Panc1 (cell line): Measurements from ENCODE around the gene RGS10. TPM values are rescaled to one million over a fixed set of nuclear protein-coding genes. Genes with fewer than 3 reads are reported as not detected.

ENCODE experiments used
- ATAC-seq: fragments of 200-7000 bp; cut with Tn5 transposase; 2 replicates; pipeline ENCODE4 v1.9.1; 2020; ENCODE audit warnings: mild to moderate bottlenecking, moderate library complexity
- BruUV-seq: library from RNA; stranded (reverse); fragments of 400-500 nt; replicated peaks from 2 replicates; lab custom pipeline; 2021; lab: Mats Ljungman, UMichigan
- CTCF ChIA-PET: fragments of 300-600 bp; sonication (Branson Sonifier 250); formaldehyde crosslinking; loops from one replicate; lab custom pipeline; 2022; ENCODE audit warnings: antibody characterized with exemption; lab: Charles Lee
- POLR2A ChIA-PET: fragments of 300-600 bp; sonication (Branson Sonifier 250); formaldehyde crosslinking; loops from one replicate; lab custom pipeline; 2022; ENCODE audit warnings: antibody characterized with exemption; lab: Charles Lee
- DNase-seq: peaks from one replicate; pipeline ENCODE4 v3.0.0-alpha.2; 2010; ENCODE audit warnings: low read depth, low spot score
- H3K27ac ChIP-seq: 2 replicates; pipeline ENCODE4 v1.5.1; 2011; ENCODE audit warnings: mild to moderate bottlenecking, low read length, inconsistent platforms
- H3K27me3 ChIP-seq: fragments of 200-500 bp; sonication (Bioruptor generic); 2 replicates; pipeline ENCODE4 v1.6.0; 2014; ENCODE audit warnings: low read length, inconsistent platforms; ENCODE audit not compliant: control insufficient read depth, insufficient read depth
- H3K36me3 ChIP-seq: fragments of 200-500 bp; sonication (Bioruptor generic); 2 replicates; pipeline ENCODE4 v1.5.1; 2014; ENCODE audit warnings: inconsistent platforms, mild to moderate bottlenecking, low read length, moderate library complexity; ENCODE audit not compliant: control insufficient read depth, insufficient read depth
- H3K4me1 ChIP-seq: 2 replicates; pipeline ENCODE4 v1.5.1; 2011; ENCODE audit warnings: inconsistent platforms, mild to moderate bottlenecking, low read length, moderate library complexity; ENCODE audit not compliant: control insufficient read depth, insufficient read depth
- H3K4me3 ChIP-seq, 2 experiments: 2 replicates each; pipeline ENCODE4 v1.5.1; 2011 to 2012; ENCODE audit warnings: low read depth in 2 of 2, low read length in 2 of 2, mild to moderate bottlenecking in 2 of 2, inconsistent platforms in 1 of 2, moderate library complexity in 1 of 2
- H3K9me3 ChIP-seq: fragments of 200-500 bp; sonication (Bioruptor generic); 2 replicates; pipeline ENCODE4 v1.5.1; 2014; ENCODE audit warnings: low read depth, mild to moderate bottlenecking, inconsistent platforms, low read length, moderate library complexity; ENCODE audit not compliant: control insufficient read depth, insufficient read depth
- POLR2AphosphoS5 ChIP-seq: IDR thresholded peaks from 2 replicates; pipeline ENCODE4 v1.6.1; 2012; ENCODE audit warnings: mild to moderate bottlenecking, low read depth, low read length, moderate library complexity
- SIN3A ChIP-seq: IDR thresholded peaks from 2 replicates; pipeline ENCODE4 v1.6.1; 2012; ENCODE audit warnings: low read depth, mild to moderate bottlenecking, low read length, moderate library complexity, borderline replicate concordance; ENCODE audit not compliant: insufficient read depth
- TCF7L2 ChIP-seq: IDR thresholded peaks from 2 replicates; pipeline ENCODE4 v1.6.1; 2011; ENCODE audit warnings: mild to moderate bottlenecking, low read depth, low read length, inconsistent platforms
- in situ Hi-C: cut with HindIII; loops from 2 replicates; pipeline ENCODE4 v1.10.0; 2016; ENCODE audit warnings: low sequenced_read_pairs, low pct_unique_long_range_greater_than_20kb
- intact Hi-C: fragments of 100-400 bp; cut with micrococcal nuclease; formaldehyde crosslinking; loops from one replicate; pipeline ENCODE4 v1.10.0; 2022; ENCODE audit not compliant: unreplicated experiment
- total RNA-seq: library from RNA; stranded (reverse); gene quantifications from one replicate; pipeline ENCODE4 v1.2.1, GENCODE V29; 2021; ENCODE audit not compliant: unreplicated experiment
- TF ChIP-seq, protein P1 (sequence below): fragments of 450-650 bp; IDR thresholded peaks from 2 replicates; pipeline ENCODE4 v1.5.1; 2017; ENCODE audit warnings: mild to moderate bottlenecking
- TF ChIP-seq, protein P2 (sequence below), 2 experiments: IDR thresholded peaks; 2 replicates each; pipeline ENCODE4 v1.6.1; 2011 to 2012; ENCODE audit warnings: low read depth in 2 of 2, control low read depth in 1 of 2, low read length in 1 of 2, mild to moderate bottlenecking in 1 of 2, moderate library complexity in 1 of 2; ENCODE audit not compliant: insufficient read depth in 1 of 2

Gene RGS10
- total RNA-seq, 1 experiment from 2014 or later, result 68.6 TPM

DNA sequence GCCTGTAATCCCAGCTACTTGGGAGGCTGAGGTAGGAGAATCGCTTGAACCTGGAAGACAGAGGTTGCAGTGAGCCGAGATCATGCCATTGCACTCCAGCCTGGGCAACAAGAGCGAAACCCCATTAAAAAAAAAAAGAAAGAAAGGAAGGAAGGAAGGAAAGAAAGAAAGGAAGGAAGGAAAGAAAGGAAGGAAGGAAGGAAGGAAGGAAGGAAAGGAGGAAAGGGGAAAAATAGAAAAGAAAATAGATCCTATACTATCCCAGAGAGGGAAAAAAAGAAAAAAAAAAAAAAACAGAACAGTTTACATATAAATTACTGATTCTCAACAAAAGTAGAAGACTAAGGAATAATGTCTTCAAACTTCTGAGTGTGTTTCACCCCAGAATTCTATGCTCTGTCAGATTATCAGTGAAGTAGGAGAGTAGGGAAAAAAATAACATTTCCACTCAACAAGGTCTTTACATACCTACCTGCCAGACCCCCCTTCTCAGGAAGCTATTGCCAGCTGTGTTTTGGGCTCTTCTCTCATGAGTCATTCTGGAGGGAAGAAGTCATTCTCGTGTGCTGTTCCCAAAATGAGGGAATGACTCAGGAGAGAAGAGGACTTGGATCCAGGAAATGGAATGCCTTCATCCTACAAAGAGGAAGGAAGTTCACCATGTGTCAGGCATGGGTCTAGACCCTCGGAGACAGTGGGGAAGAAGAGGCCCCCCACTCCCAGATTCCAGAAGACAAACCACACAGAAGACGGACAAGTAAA lies 20.9 kb downstream of the RGS10 start:
- TF ChIP-seq POLR2AphosphoS5 (no peak), SIN3A (no peak), TCF7L2 (no peak)
- TF ChIP-seq, protein P1, sequence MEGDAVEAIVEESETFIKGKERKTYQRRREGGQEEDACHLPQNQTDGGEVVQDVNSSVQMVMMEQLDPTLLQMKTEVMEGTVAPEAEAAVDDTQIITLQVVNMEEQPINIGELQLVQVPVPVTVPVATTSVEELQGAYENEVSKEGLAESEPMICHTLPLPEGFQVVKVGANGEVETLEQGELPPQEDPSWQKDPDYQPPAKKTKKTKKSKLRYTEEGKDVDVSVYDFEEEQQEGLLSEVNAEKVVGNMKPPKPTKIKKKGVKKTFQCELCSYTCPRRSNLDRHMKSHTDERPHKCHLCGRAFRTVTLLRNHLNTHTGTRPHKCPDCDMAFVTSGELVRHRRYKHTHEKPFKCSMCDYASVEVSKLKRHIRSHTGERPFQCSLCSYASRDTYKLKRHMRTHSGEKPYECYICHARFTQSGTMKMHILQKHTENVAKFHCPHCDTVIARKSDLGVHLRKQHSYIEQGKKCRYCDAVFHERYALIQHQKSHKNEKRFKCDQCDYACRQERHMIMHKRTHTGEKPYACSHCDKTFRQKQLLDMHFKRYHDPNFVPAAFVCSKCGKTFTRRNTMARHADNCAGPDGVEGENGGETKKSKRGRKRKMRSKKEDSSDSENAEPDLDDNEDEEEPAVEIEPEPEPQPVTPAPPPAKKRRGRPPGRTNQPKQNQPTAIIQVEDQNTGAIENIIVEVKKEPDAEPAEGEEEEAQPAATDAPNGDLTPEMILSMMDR, result no peak
- TF ChIP-seq, protein P2, sequence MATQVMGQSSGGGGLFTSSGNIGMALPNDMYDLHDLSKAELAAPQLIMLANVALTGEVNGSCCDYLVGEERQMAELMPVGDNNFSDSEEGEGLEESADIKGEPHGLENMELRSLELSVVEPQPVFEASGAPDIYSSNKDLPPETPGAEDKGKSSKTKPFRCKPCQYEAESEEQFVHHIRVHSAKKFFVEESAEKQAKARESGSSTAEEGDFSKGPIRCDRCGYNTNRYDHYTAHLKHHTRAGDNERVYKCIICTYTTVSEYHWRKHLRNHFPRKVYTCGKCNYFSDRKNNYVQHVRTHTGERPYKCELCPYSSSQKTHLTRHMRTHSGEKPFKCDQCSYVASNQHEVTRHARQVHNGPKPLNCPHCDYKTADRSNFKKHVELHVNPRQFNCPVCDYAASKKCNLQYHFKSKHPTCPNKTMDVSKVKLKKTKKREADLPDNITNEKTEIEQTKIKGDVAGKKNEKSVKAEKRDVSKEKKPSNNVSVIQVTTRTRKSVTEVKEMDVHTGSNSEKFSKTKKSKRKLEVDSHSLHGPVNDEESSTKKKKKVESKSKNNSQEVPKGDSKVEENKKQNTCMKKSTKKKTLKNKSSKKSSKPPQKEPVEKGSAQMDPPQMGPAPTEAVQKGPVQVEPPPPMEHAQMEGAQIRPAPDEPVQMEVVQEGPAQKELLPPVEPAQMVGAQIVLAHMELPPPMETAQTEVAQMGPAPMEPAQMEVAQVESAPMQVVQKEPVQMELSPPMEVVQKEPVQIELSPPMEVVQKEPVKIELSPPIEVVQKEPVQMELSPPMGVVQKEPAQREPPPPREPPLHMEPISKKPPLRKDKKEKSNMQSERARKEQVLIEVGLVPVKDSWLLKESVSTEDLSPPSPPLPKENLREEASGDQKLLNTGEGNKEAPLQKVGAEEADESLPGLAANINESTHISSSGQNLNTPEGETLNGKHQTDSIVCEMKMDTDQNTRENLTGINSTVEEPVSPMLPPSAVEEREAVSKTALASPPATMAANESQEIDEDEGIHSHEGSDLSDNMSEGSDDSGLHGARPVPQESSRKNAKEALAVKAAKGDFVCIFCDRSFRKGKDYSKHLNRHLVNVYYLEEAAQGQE (IDR thresholded peaks at IDR 0.05; ENCODE audit: insufficient read depth in 1 of 2, low read depth in 2 of 2, low read length in 1 of 2), result no peak
- Histone ChIP-seq H3K27me3 (no peaks in the 10 kb centered on the region), H3K36me3 (peaks cover 4% of the 10 kb centered on the region; the same call in 1 of the 2 replicates), H3K4me1 (no peaks in the 10 kb centered on the region), H3K27ac (no peak overlapping the region), H3K4me3 (no peak overlapping the region), H3K9me3 (no peaks in the 10 kb centered on the region)
- ATAC-seq (no peak), DNase-seq (peak; percentile 8)
- intact Hi-C loops (no loop called here), in situ Hi-C loops (no loop called here)
- POLR2A ChIA-PET, result no interaction called here
- CTCF ChIA-PET, result no interaction called here
- no TSS peak for BruUV-seq

DNA sequence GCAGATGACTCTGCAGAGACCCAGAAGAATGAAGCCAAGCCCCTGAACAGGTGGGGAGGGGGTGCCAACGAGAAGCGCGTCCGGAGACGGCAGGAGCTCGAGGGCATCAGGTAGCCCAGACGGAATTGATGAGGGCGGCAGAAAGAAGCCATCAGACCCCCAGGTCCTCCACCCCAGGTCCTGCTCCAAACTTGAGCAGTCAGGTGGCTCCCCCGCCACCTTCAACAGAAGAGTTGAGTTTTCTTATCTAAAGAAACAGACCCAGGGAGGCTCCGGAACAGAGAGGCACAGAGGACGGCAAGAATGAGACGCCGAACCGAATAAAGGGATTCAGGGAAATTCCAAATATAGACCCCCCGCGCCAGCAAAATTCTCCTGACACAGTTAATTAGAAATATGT lies 22.2 kb downstream of the RGS10 start:
- BruUV-seq, result no TSS peak
- CTCF ChIA-PET, result no interaction called here
- Histone ChIP-seq H3K4me3 (no peak overlapping the region), H3K4me1 (no peaks in the 10 kb centered on the region), H3K27ac (no peak overlapping the region), H3K36me3 (peaks cover 4% of the 10 kb centered on the region; the same call in 1 of the 2 replicates), H3K9me3 (no peaks in the 10 kb centered on the region), H3K27me3 (no peaks in the 10 kb centered on the region)
- TF ChIP-seq POLR2AphosphoS5 (no peak), TCF7L2 (no peak), SIN3A (no peak)
- TF ChIP-seq, protein P1, result no peak
- TF ChIP-seq, protein P2 (IDR thresholded peaks at IDR 0.05; ENCODE audit: insufficient read depth in 1 of 2, low read depth in 2 of 2, low read length in 1 of 2), result no peak
- in situ Hi-C loops (no loop called here), intact Hi-C loops (no loop called here)
- DNase-seq, result no peak
- ATAC-seq, result no peak
- POLR2A ChIA-PET, result no interaction called here
